ENCODE results near the gene HAS3.

DNA sequence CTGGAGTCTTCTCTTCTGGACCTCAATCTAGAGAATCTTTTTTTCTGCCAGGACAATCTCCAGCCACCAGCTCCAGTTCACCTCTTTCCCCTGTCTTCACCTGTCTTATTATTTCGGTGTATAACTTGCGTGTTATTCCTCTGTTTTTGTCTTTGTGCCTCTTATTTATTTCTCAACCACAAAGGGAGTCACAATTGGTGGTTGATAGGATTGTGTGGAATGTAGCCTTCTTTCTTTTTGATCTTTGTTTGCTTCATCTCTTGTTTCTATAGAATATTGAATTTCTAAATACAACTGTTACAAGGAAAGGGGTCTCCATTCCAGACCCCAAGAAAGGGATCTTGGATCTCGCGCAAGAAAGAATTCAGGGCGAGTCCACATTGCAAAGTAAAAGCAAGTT lies 35.9 kb upstream of the HAS3 start:
- TF ChIP-seq, protein P1, sequence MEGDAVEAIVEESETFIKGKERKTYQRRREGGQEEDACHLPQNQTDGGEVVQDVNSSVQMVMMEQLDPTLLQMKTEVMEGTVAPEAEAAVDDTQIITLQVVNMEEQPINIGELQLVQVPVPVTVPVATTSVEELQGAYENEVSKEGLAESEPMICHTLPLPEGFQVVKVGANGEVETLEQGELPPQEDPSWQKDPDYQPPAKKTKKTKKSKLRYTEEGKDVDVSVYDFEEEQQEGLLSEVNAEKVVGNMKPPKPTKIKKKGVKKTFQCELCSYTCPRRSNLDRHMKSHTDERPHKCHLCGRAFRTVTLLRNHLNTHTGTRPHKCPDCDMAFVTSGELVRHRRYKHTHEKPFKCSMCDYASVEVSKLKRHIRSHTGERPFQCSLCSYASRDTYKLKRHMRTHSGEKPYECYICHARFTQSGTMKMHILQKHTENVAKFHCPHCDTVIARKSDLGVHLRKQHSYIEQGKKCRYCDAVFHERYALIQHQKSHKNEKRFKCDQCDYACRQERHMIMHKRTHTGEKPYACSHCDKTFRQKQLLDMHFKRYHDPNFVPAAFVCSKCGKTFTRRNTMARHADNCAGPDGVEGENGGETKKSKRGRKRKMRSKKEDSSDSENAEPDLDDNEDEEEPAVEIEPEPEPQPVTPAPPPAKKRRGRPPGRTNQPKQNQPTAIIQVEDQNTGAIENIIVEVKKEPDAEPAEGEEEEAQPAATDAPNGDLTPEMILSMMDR (IDR thresholded peaks at IDR 0.05; ENCODE audit: low read depth, low read length, poor library complexity, severe bottlenecking): no peak
- TF ChIP-seq EZH2phosphoT487 (IDR thresholded peaks at IDR 0.05; ENCODE audit: borderline replicate concordance, low read length): no peak
